OCI-LY1 (cell line): ENCODE results near the gene ZFP37.

Experiments
- H2AFZ ChIP-seq: fragments of 200-600 bp; sonication (generic), shearing (Covaris generic); 2 replicates; pipeline ENCODE4 v1.6.0; 2014; ENCODE audit warnings: antibody characterized with exemption, mild to moderate bottlenecking, low read length
- H3F3A ChIP-seq: fragments of 200-600 bp; sonication (generic), shearing (Covaris generic); 2 replicates; pipeline ENCODE4 v1.6.0; 2014; ENCODE audit warnings: mild to moderate bottlenecking, antibody characterized with exemption, low read length, moderate library complexity; ENCODE audit not compliant: insufficient read depth
- H3K27ac ChIP-seq: fragments of 200-600 bp; sonication (generic); 2 replicates; pipeline ENCODE4 v1.5.1; 2014; ENCODE audit warnings: low read length, mixed run types, mild to moderate bottlenecking, low read depth; ENCODE audit not compliant: poor library complexity, severe bottlenecking
- H3K27me3 ChIP-seq: fragments of 200-600 bp; sonication (generic); 2 replicates; pipeline ENCODE4 v1.6.0; 2014; ENCODE audit warnings: antibody characterized with exemption, mild to moderate bottlenecking, low read length, moderate library complexity; ENCODE audit not compliant: insufficient read depth
- H3K36me3 ChIP-seq: fragments of 200-600 bp; sonication (generic); 2 replicates; pipeline ENCODE4 v1.6.1; 2014; ENCODE audit warnings: mild to moderate bottlenecking, antibody characterized with exemption, low read length, moderate library complexity, mixed read lengths; ENCODE audit not compliant: insufficient read depth
- H3K4me1 ChIP-seq: fragments of 200-600 bp; sonication (generic); 2 replicates; pipeline ENCODE4 v1.5.1; 2014; ENCODE audit warnings: mild to moderate bottlenecking, low read length, moderate library complexity; ENCODE audit not compliant: insufficient read depth, severe bottlenecking
- H3K4me2 ChIP-seq: fragments of 200-600 bp; sonication (generic), shearing (Covaris generic); 2 replicates; pipeline ENCODE4 v1.6.1; 2014; ENCODE audit warnings: low read length
- H3K4me3 ChIP-seq: fragments of 200-600 bp; sonication (generic); 2 replicates; pipeline ENCODE4 v1.5.1; 2014; ENCODE audit warnings: low read length, low read depth, mild to moderate bottlenecking, mixed read lengths; ENCODE audit not compliant: poor library complexity, severe bottlenecking
- H3K79me2 ChIP-seq: fragments of 200-600 bp; shearing (Covaris generic); 2 replicates; pipeline ENCODE4 v1.6.1; 2016; ENCODE audit warnings: mixed run types, low read length, mixed read lengths; ENCODE audit not compliant: insufficient read depth
- H3K9ac ChIP-seq: fragments of 200-600 bp; sonication (generic), shearing (Covaris generic); 2 replicates; pipeline ENCODE4 v1.6.1; 2014; ENCODE audit warnings: mild to moderate bottlenecking, low read length, mixed read lengths
- H3K9me2 ChIP-seq: fragments of 200-600 bp; sonication (generic), shearing (Covaris generic); 2 replicates; pipeline ENCODE4 v1.6.1; 2014; ENCODE audit warnings: low read depth, mild to moderate bottlenecking, low read length, mixed read lengths
- H3K9me3 ChIP-seq: fragments of 200-600 bp; shearing (Covaris generic); 2 replicates; pipeline ENCODE4 v1.6.1; 2014; ENCODE audit warnings: low read length, mixed read lengths
- H4K20me1 ChIP-seq: fragments of 200-600 bp; sonication (generic), shearing (Covaris generic); 2 replicates; pipeline ENCODE4 v1.6.0; 2016; ENCODE audit warnings: mild to moderate bottlenecking, low read length; ENCODE audit not compliant: insufficient read depth
- EZH2 ChIP-seq: fragments of 200-600 bp; sonication (generic), shearing (Covaris generic); IDR thresholded peaks from 2 replicates; pipeline ENCODE4 v1.8.0; 2017; ENCODE audit warnings: borderline replicate concordance, mixed run types, mild to moderate bottlenecking, antibody characterized with exemption, low read length, moderate library complexity, mixed read lengths
- TF ChIP-seq, protein P1 (sequence below): fragments of 200-600 bp; sonication (generic), shearing (Covaris generic); IDR thresholded peaks from 2 replicates; pipeline ENCODE4 v1.5.1; 2017; ENCODE audit warnings: mild to moderate bottlenecking, antibody characterized with exemption, low read length, moderate library complexity, mixed read lengths

ZFP37 gene

DNA sequence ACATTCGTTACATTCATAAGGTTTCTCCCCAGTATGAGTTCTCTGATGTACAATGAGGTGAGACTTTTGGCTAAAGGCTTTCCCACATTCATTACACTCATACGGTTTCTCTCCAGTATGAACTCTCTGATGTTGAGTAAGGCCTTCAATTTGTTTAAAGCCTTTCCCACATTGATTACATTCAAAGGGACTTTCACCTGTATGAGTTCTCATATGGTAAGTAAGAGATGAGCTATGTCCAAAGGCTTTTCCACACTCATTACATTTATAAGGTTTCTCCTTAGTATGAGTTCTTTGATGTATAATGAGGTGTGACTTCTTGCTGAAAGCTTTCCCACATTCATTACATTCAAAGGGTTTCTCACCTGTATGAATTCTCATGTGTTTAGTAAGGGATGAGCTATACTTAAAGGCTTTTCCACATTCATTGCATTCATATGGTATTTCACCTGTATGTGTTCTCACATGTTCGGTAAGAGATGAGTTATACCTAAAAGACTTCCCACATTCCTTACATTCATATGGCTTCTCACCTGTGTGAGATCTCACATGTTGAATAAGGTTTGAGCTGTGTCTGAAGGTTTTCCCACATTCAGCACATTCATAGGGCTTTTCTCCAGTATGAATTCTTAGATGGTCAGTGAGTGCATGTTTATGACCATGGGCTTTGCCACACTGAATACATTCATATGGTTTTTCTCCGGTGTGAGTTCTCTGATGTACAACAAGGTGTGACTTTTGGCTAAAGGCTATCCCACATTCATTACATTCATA, 13.5 kb downstream of the ZFP37 start:
- Histone ChIP-seq H2AFZ (no peak overlapping the region), H3K9me2 (no peaks in the 10 kb centered on the region), H3K4me2 (no peak overlapping the region), H3K36me3 (no peaks in the 10 kb centered on the region), H4K20me1 (no peaks in the 10 kb centered on the region), H3K27me3 (no peaks in the 10 kb centered on the region), H3K4me1 (no peaks in the 10 kb centered on the region), H3K9me3 (peaks cover 51% of the 10 kb centered on the region), H3K79me2 (no peaks in the 10 kb centered on the region), H3K9ac (no peak overlapping the region), H3F3A (no peaks in the 10 kb centered on the region), H3K4me3 (no peak overlapping the region), H3K27ac (no peak overlapping the region)
- TF ChIP-seq, protein P1, sequence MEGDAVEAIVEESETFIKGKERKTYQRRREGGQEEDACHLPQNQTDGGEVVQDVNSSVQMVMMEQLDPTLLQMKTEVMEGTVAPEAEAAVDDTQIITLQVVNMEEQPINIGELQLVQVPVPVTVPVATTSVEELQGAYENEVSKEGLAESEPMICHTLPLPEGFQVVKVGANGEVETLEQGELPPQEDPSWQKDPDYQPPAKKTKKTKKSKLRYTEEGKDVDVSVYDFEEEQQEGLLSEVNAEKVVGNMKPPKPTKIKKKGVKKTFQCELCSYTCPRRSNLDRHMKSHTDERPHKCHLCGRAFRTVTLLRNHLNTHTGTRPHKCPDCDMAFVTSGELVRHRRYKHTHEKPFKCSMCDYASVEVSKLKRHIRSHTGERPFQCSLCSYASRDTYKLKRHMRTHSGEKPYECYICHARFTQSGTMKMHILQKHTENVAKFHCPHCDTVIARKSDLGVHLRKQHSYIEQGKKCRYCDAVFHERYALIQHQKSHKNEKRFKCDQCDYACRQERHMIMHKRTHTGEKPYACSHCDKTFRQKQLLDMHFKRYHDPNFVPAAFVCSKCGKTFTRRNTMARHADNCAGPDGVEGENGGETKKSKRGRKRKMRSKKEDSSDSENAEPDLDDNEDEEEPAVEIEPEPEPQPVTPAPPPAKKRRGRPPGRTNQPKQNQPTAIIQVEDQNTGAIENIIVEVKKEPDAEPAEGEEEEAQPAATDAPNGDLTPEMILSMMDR = no peak
- TF ChIP-seq EZH2 = no peak

DNA sequence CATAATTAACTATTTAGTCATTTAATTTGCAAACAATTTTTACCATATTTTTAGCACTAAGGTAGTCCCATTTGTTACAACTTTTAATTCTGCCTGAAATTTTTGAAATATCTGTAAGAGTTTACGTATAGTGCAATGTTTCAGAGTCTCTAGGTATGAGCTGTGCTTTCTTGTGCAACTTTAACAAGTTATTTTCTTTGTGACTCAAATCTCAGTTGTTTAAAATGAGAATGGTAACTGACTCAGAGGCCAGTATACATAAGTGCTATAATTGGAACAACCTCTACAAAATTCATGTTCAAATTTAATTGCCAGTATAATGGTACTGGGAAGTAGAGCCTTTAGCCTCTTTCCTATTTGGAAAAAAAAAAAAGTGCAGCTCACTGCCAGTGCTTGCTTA, 30.3 kb downstream of the ZFP37 start:
- H3K79me2 ChIP-seq = no peaks in the 10 kb centered on the region
- H3K9me2 ChIP-seq = no peaks in the 10 kb centered on the region
- H3K4me3 ChIP-seq = no peak overlapping the region
- H3K36me3 ChIP-seq = no peaks in the 10 kb centered on the region
- no peaks in the 10 kb centered on the region for H3K27me3 ChIP-seq
- no peak overlapping the region for H3K4me2 ChIP-seq
- no peaks in the 10 kb centered on the region for H4K20me1 ChIP-seq
- H2AFZ ChIP-seq = no peak overlapping the region
- H3F3A ChIP-seq = no peaks in the 10 kb centered on the region
- TF ChIP-seq, protein P1 = no peak
- TF ChIP-seq EZH2 = no peak
- H3K27ac ChIP-seq = no peak overlapping the region
- H3K9ac ChIP-seq = no peak overlapping the region
- no peaks in the 10 kb centered on the region for H3K4me1 ChIP-seq
- H3K9me3 ChIP-seq = peaks cover 4% of the 10 kb centered on the region; the same call in 1 of the 2 replicates

DNA sequence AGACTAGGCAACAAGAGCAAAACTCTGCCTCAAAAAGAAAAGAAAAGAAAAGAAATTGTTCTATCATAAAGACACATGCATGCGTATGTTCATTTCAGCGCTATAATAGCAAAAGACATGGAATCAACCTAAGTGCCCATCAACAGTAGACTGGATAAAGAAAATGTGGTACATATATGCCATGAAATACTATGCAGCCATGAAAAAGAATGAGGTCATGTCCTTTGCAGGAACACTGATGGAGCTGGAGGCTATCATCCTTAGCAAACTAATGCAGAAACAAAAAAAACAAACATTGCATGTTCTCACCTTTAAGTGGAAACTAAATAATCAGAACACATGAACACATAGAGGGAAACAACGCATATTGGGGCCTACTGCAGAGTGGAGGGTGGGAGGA, 38.3 kb downstream of the ZFP37 start:
- Histone ChIP-seq H3K36me3 (no peaks in the 10 kb centered on the region), H2AFZ (no peak overlapping the region), H3K79me2 (no peaks in the 10 kb centered on the region), H3K4me1 (no peaks in the 10 kb centered on the region), H3K27ac (no peak overlapping the region), H4K20me1 (no peaks in the 10 kb centered on the region), H3K4me3 (no peak overlapping the region), H3K4me2 (no peak overlapping the region), H3K27me3 (no peaks in the 10 kb centered on the region), H3K9ac (no peak overlapping the region), H3K9me3 (no peaks in the 10 kb centered on the region), H3K9me2 (no peaks in the 10 kb centered on the region), H3F3A (no peaks in the 10 kb centered on the region)
- TF ChIP-seq, protein P1 = no peak
- TF ChIP-seq EZH2 = no peak
